Measurements from ENCODE around the gene RPL41. TPM values are rescaled to one million over a fixed set of nuclear protein-coding genes. Genes with fewer than 3 reads are reported as not detected.
A peak's percentile ranks its signal among the peaks of the same experiment; 100 is the strongest.

RPL41 gene
- total and polyA plus RNA-seq, 10 of the 15 experiments (the other 5 are each of a cell fraction or from before 2014, with no cell fraction given) = 4,144 to 19,112 (median 8,004) TPM

DNA sequence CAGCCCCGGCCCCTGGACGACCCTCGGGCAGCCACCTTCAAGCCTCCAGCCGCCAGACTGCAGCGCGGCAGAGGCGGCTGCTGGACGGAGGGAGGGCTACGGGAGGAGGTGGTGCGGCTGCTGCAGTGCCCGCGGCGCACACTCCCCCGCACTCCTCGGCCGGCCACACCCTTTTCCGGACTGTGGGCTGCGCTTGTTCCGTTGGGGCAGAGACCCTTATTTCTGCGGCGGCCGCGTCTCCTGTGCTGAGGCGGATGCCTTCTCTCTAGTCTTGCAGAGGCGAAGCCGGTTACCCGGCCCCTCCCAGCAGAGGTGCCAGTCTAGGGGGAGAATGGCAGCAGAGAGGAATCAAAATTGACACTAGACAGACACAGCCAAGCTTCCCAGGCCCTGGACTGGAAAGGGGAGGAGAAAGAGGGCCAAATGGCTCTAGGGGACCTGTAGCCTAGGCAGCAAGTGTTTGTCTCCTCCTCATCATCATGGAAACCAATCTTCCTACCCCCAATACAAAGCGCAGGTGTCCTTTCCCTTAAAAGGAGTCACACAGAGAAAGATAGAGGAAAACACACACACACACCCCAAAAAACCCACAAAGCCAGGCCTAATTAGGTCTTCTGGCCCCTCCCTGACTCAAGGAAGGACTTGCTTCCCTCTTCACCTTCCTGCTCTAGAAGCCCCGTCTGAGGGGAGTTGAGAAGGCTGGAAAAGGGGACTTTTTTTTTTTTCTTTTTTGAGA, 12.9 kb downstream of the RPL41 start:
- ATAC-seq (peak; percentile 72), FAIRE-seq (no peak), DNase-seq (ENCODE audit: low read depth, low spot score) (no peak)
- Histone ChIP-seq H3K4me2 (ENCODE audit: control insufficient read depth, insufficient read depth) (peak overlapping the region; percentile 98), H2AFZ (ENCODE audit: control insufficient read depth, low read depth, low read length) (peak overlapping the region; percentile 54), H3K9ac (ENCODE audit: control insufficient read depth, insufficient read depth, low read length) (peak overlapping the region; percentile 78), H3K36me3 (ENCODE audit: control insufficient read depth in 2 of 2, insufficient read depth in 2 of 2, low read length in 1 of 2) (peaks cover 14 to 16% of the 10 kb centered on the region in 2 experiments), H3K4me1 (ENCODE audit: control insufficient read depth, insufficient read depth, low read length) (peaks cover 24% of the 10 kb centered on the region), H3K79me2 (ENCODE audit: control insufficient read depth, insufficient read depth, low read length) (peaks cover 21% of the 10 kb centered on the region), H3K27me3 (replicated peaks in 1 of 2; ENCODE audit: control insufficient read depth in 2 of 2, insufficient read depth in 2 of 2, low read length in 1 of 2) (no peaks in the 10 kb centered on the region), H3K4me3 (peak overlapping the region; percentile 93), H3K27ac (ENCODE audit: control insufficient read depth, insufficient read depth) (peak overlapping the region; percentile 55), H4K20me1 (ENCODE audit: control insufficient read depth, insufficient read depth) (no peaks in the 10 kb centered on the region), H3K9me3 (replicated peaks; ENCODE audit: control insufficient read depth, insufficient read depth, low read length) (no peaks in the 10 kb centered on the region)
- no TSS peak for BruUV-seq (replicated peaks)
- in situ Hi-C loops (cut with MboI) (no loop called here), intact Hi-C loops (cut with micrococcal nuclease; ENCODE audit: unreplicated experiment) (loop anchor here (5.0 to 10.0 kb wide), 2 partner anchors 338 to 515 kb away; partner anchors contain the start of genes ATP5F1B and SPRYD4)
- RAD21 ChIA-PET (ENCODE audit: unreplicated experiment) = interaction anchor here (3.0 to 6.8 kb wide), 2 partner anchors 23 to 59 kb away, joined by 10 to 98 read pairs; partner anchors contain the start of genes MYL6B and SMARCC2
- POLR2A ChIA-PET = interaction anchor here (0.9 to 4.5 kb wide), 4 partner anchors 12 to 92 kb away, joined by 4 to 44 read pairs (median 18); partner anchors contain the start of genes RNF41 and SMARCC2
- CTCF ChIA-PET = interaction anchor here (0.9 to 10.3 kb wide), 5 partner anchors 14 to 93 kb away, joined by 4 to 129 read pairs (median 14); partner anchors contain the start of genes PA2G4, RNF41 and SMARCC2
- SMC1A ChIA-PET (ENCODE audit: uncharacterized antibody, unreplicated experiment) = interaction anchor here (0.9 to 4.8 kb wide), 6 partner anchors 10 to 93 kb away, joined by 3 to 68 read pairs (median 8); partner anchors contain the start of genes RNF41, SMARCC2 and ZC3H10
- WGBS (ENCODE audit: insufficient coverage, insufficient replicate concordance, low lambda C conversion rate, missing lambda C conversion rate) = under 1% methylated on average over 29 of the region's 29 CpGs
- TF ChIP-seq YY1 (IDR thresholded peaks at IDR 0.05; ENCODE audit: low read depth, low read length) (no peak), RCOR1 (conservative IDR thresholded peaks at IDR 0.05; ENCODE audit: low read depth, low read length) (no peak), NR2F1 (conservative IDR thresholded peaks at IDR 0.05) (no peak), SP1 (IDR thresholded peaks at IDR 0.05; ENCODE audit: low read depth, low read length) (no peak), TCF3 (IDR thresholded peaks at IDR 0.05; ENCODE audit: borderline replicate concordance, insufficient read depth, low read depth, low read length) (no peak), TCF7 (IDR thresholded peaks at IDR 0.05; ENCODE audit: borderline replicate concordance) (no peak), SRF (IDR thresholded peaks at IDR 0.05; ENCODE audit: low read depth in 2 of 2, low read length in 2 of 2) (peak in 1 of 2 experiments; percentile 71; a peak in 1 of 4 replicates), ZNF592 (IDR thresholded peaks at IDR 0.05) (no peak), NRF1 (conservative IDR thresholded peaks at IDR 0.05; ENCODE audit: low read depth, low read length) (no peak), ESRRA (IDR thresholded peaks at IDR 0.05; ENCODE audit: low read length) (no peak), RBBP5 (conservative IDR thresholded peaks at IDR 0.05) (no peak), CHD4 (IDR thresholded peaks at IDR 0.05) (no peak), ZNF384 (IDR thresholded peaks at IDR 0.05; ENCODE audit: borderline replicate concordance, low read depth, low read length) (no peak), KAT2A (conservative IDR thresholded peaks at IDR 0.05; ENCODE audit: control insufficient read depth, low read depth, low read length) (no peak), MYB (IDR thresholded peaks at IDR 0.05; ENCODE audit: borderline replicate concordance, low read depth, low read length) (no peak)
- TF ChIP-seq, protein P1, sequence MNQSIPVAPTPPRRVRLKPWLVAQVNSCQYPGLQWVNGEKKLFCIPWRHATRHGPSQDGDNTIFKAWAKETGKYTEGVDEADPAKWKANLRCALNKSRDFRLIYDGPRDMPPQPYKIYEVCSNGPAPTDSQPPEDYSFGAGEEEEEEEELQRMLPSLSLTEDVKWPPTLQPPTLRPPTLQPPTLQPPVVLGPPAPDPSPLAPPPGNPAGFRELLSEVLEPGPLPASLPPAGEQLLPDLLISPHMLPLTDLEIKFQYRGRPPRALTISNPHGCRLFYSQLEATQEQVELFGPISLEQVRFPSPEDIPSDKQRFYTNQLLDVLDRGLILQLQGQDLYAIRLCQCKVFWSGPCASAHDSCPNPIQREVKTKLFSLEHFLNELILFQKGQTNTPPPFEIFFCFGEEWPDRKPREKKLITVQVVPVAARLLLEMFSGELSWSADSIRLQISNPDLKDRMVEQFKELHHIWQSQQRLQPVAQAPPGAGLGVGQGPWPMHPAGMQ (IDR thresholded peaks at IDR 0.05; ENCODE audit: borderline replicate concordance) = no peak
- TF ChIP-seq, protein P2, sequence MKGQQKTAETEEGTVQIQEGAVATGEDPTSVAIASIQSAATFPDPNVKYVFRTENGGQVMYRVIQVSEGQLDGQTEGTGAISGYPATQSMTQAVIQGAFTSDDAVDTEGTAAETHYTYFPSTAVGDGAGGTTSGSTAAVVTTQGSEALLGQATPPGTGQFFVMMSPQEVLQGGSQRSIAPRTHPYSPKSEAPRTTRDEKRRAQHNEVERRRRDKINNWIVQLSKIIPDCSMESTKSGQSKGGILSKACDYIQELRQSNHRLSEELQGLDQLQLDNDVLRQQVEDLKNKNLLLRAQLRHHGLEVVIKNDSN (IDR thresholded peaks at IDR 0.05; ENCODE audit: borderline replicate concordance, extremely low read length, insufficient read depth, low read depth, low read length) = no peak
